Ishikawa (cell line): ENCODE measurements around the gene FAM32A.

Experiments
- CEBPB ChIP-seq: IDR thresholded peaks from 2 replicates; pipeline ENCODE4 v1.6.1; 2012
- CREB1 ChIP-seq: IDR thresholded peaks from 2 replicates; pipeline ENCODE4 v1.6.1; 2012; ENCODE audit warnings: low read depth
- EGR1 ChIP-seq: IDR thresholded peaks from 2 replicates; pipeline ENCODE4 v1.6.1; 2012
- EP300 ChIP-seq: IDR thresholded peaks from 2 replicates; pipeline ENCODE4 v1.6.1; 2012; ENCODE audit warnings: borderline replicate concordance
- FOXM1 ChIP-seq: IDR thresholded peaks from 2 replicates; pipeline ENCODE4 v1.6.1; 2012; ENCODE audit warnings: low read depth, borderline replicate concordance
- NFIC ChIP-seq: IDR thresholded peaks from 2 replicates; pipeline ENCODE4 v1.6.1; 2012
- RAD21 ChIP-seq: IDR thresholded peaks from 2 replicates; pipeline ENCODE4 v1.6.1; 2012; ENCODE audit warnings: low read depth
- TAF1 ChIP-seq: IDR thresholded peaks from 2 replicates; pipeline ENCODE4 v1.6.1; 2012; ENCODE audit warnings: low read depth, mild to moderate bottlenecking
- TCF12 ChIP-seq: IDR thresholded peaks from 2 replicates; pipeline ENCODE4 v1.6.1; 2012; ENCODE audit warnings: low read depth
- TEAD4 ChIP-seq: IDR thresholded peaks from 2 replicates; pipeline ENCODE4 v1.6.1; 2012
- YY1 ChIP-seq: IDR thresholded peaks from 2 replicates; pipeline ENCODE4 v1.6.1; 2012; ENCODE audit warnings: low read depth
- ZBTB7A ChIP-seq: IDR thresholded peaks from 2 replicates; pipeline ENCODE4 v1.6.1; 2012; ENCODE audit warnings: low read depth
- TF ChIP-seq, protein P1 (sequence below): IDR thresholded peaks from 2 replicates; pipeline ENCODE4 v1.6.1; 2012
- TF ChIP-seq, protein P2 (sequence below): IDR thresholded peaks from 2 replicates; pipeline ENCODE4 v1.6.1; 2012; ENCODE audit warnings: low read depth, mild to moderate bottlenecking
- TF ChIP-seq, protein P3 (sequence below): IDR thresholded peaks from 2 replicates; pipeline ENCODE4 v1.6.1; 2012

FAM32A gene

DNA sequence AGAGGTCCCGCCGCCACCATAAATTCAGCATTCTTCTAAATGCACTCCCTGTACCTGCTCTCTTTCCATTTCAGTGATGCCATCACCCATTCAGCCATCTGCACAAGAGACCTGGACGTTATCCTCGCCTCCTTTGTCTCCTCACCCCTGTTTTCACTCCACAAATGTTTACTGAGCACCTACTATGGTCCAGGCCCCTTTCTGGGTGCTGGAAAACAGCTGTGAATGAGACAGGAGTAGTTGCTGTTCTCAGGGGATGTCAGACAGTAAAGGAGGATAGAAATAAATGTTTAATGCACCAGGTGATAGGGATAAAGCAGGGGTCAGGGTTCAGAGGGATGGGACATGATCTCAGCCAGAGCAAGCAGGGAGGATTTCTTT lies 15.8 kb downstream of the FAM32A start:
- TF ChIP-seq EGR1 (no peak), CEBPB (no peak)
- TF ChIP-seq, protein P1, sequence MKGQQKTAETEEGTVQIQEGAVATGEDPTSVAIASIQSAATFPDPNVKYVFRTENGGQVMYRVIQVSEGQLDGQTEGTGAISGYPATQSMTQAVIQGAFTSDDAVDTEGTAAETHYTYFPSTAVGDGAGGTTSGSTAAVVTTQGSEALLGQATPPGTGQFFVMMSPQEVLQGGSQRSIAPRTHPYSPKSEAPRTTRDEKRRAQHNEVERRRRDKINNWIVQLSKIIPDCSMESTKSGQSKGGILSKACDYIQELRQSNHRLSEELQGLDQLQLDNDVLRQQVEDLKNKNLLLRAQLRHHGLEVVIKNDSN, result no peak

DNA sequence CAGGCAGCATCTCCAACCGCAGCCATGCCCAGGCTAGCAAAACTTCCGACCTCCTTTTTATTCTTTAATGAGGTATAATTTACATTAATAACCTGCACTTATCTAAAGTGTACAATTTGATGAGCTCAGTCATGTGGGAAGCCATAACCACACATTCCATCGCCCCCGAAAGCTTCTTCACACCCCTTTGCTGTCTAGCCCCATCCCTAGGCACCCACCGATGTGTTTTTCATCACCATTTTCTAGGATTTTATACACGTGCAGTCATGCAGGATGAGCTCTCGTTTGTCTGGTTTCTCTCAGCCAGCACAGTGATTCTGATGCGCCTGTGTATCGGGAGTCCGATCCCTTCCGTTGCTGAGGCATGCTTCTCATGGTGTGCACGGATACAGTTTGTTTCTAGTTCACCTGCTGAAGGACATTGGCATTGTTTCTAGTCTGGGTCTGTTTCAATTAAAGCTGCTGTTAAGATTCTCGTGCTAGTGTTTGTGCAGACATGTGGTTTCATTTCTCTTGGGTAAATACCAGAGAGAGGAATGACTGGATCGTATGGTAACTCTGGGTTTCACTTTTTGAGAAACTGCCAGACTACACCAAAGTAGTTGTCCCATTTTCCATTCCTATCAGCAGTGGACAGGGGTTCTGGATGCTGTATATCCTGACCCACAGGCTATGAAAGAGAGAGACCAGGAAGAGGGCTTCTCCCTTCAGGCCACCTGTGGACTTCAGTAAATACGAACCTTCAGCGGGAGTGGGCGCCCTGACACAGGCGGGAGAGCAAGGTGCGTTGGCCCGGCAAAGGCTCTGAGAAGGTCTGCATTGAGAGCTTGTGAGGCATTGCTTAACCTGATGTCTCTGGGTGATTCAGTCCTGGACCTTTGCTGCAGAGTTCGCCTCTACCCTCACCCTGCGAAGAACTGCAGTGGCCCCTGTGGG lies 17.4 kb downstream of the FAM32A start:
- TF ChIP-seq TAF1, result no peak
- no peak for TF ChIP-seq TEAD4

DNA sequence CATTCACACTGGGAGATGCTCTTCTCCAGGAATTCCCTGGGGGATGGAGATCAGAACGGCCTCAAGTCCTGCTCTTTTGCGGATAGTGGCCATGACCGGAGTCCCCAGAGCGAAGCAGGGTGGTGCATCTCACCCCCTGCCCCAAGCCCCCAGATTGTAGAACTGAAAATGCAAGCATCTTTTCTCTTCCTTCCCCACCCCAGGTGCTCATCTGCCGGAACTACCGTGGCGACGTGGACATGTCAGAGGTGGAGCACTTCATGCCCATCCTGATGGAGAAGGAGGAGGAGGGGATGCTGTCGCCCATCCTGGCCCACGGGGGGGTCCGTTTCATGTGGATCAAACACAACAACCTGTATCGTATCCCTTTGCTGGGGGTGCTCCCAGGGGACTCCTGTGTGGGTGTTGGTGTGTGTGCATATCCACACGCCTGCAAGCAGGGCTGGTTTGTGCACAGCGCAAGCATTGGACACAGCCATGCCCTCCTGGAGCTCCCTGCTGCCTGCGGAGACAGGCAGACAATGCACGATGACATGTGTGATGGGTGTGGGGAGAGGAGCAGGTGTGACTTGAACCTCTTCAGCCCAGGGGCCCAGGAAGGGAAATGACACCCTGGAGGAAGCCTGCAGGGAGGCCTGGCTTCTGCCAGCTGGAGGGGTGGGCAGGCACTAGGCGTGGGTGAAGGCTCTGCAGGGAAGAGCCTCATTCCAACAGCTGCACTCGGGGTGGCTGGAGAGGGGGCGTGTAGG lies 18.2 kb downstream of the FAM32A start:
- no peak for TF ChIP-seq RAD21
- no peak for TF ChIP-seq EGR1
- TF ChIP-seq, protein P2, sequence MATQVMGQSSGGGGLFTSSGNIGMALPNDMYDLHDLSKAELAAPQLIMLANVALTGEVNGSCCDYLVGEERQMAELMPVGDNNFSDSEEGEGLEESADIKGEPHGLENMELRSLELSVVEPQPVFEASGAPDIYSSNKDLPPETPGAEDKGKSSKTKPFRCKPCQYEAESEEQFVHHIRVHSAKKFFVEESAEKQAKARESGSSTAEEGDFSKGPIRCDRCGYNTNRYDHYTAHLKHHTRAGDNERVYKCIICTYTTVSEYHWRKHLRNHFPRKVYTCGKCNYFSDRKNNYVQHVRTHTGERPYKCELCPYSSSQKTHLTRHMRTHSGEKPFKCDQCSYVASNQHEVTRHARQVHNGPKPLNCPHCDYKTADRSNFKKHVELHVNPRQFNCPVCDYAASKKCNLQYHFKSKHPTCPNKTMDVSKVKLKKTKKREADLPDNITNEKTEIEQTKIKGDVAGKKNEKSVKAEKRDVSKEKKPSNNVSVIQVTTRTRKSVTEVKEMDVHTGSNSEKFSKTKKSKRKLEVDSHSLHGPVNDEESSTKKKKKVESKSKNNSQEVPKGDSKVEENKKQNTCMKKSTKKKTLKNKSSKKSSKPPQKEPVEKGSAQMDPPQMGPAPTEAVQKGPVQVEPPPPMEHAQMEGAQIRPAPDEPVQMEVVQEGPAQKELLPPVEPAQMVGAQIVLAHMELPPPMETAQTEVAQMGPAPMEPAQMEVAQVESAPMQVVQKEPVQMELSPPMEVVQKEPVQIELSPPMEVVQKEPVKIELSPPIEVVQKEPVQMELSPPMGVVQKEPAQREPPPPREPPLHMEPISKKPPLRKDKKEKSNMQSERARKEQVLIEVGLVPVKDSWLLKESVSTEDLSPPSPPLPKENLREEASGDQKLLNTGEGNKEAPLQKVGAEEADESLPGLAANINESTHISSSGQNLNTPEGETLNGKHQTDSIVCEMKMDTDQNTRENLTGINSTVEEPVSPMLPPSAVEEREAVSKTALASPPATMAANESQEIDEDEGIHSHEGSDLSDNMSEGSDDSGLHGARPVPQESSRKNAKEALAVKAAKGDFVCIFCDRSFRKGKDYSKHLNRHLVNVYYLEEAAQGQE, result no peak
- no peak for TF ChIP-seq NFIC
- no peak for TF ChIP-seq TAF1
- TF ChIP-seq TEAD4, result no peak
- TF ChIP-seq YY1, result no peak
- TF ChIP-seq EP300, result no peak
- TF ChIP-seq TCF12, result no peak
- TF ChIP-seq FOXM1, result no peak
- TF ChIP-seq, protein P1, result no peak
- TF ChIP-seq ZBTB7A, result no peak

DNA sequence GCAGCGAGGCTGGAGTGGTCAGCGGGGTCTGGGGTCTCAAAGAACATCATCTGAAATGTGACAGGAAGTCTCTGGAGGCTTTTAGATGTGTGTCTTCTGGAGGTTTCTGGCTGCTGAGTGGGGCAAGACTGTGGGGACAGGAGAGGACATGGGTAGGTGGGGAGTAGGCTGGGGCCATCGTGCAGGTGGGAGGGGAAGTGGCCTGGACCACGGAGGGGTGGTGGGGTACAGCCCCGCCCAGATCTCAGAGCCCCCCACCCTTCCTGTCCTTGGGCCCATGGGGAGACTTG lies 18.7 kb downstream of the FAM32A start:
- TF ChIP-seq TEAD4 (no peak), CEBPB (no peak), FOXM1 (no peak), YY1 (no peak), EGR1 (no peak), TCF12 (no peak)
- TF ChIP-seq, protein P2, result no peak

DNA sequence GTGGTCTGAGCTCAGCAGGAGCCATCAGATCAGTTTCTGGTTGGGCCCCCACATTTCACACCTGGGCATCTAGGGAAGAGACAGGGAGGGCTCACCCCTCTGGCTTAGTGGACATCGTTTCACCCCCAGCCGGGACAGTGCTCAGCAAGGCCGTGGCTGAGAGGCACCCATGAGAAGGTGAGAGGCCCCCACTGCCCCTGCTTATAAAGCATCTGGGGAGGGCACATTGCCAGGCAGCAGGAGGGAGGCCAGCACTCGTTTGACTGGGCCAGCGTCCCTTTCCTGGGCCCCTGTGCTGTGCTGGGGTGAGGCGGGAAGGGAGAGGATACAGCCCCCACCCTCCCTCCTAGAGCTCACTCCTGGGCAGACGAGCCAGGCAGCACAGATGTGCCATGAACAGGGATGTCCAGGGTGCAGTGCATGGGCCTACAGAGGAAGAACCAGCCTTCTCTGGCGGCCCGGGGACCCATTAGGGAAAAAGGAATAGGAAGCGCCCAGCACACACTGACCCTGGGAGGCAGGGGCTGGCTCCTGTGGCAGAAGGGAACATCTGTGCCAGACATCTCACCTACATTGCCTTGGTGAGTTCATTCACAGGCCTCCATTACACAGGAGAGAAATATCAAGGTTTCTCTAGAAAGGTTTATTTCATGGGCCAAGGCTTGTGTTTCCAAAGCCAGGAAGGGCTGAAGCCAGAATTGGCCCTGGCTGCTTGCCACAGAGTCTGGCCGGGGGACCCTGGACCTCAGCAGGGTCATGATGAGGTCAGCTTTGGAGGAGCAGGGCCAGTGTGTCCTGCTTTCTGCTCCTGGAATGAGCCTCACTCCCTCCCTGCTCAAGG lies 20.2 kb downstream of the FAM32A start:
- TF ChIP-seq CEBPB (no peak), EP300 (no peak), ZBTB7A (no peak), TEAD4 (no peak), RAD21 (no peak), FOXM1 (no peak), CREB1 (no peak), YY1 (no peak), TAF1 (no peak), NFIC (no peak), EGR1 (no peak)
- TF ChIP-seq, protein P2, result no peak
- TF ChIP-seq, protein P1, result no peak
- TF ChIP-seq, protein P3, sequence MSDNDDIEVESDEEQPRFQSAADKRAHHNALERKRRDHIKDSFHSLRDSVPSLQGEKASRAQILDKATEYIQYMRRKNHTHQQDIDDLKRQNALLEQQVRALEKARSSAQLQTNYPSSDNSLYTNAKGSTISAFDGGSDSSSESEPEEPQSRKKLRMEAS, result no peak
